IPS-18c (cell line): ENCODE data around the gene CEP104.
A peak's percentile ranks its signal among the peaks of the same experiment; 100 is the strongest.

Experiments
- H3K4me3 ChIP-seq: 2 replicates; pipeline ENCODE4 v1.7.0; 2013; ENCODE audit warnings: low read depth, mild to moderate bottlenecking, low read length, moderate library complexity; ENCODE audit not compliant: insufficient read depth
- H3K9me3 ChIP-seq: one replicate; pipeline ENCODE4 v1.6.1; 2013; ENCODE audit warnings: mild to moderate bottlenecking, low read length, moderate library complexity; ENCODE audit not compliant: control insufficient read depth, insufficient read depth

CEP104 gene

DNA sequence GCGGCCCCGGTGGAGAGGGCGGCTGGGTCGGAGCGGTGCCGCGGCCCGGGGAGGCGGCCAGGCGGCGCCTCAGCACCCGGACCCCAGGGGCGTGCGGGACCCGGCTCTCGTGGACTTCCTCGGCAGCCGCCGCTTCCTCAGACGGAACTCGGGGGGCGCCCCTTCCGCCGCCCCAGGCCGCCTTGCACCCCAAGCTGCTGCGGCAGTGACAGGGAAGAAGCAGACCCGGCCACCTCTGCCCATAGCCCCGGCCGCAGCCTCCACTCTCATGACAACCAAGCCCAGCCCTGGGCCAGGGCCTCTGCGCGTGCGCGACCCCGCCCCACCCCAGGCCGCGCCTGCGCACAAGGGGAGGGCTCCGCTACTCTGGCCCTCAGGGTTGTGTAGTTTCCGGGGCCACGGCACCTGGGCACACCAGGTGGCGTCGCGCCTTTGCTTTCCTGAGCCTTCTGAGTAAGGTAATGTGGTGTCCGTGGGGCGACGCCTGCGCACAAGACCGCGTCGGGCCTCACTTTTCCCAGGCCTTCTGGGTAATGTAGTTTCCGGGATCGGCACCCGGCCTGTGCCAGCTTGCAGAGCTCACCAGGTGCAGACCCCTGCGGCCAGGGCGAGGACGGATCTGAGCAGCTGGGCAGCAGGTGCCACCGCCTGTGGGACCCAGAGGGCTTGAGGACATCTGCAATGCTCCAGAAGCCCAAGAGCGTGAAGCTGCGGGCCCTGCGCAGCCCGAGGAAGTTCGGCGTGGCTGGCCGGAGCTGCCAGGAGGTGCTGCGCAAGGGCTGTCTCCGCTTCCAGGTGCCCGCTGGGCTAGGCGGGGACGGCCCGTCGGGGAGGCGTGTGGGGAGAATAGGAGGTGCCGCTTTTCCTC, at the start of gene CEP104, which contains the start of gene DFFB:
Gene CEP104, minus strand, starts transcription at position 289 of the 868 bp plus-strand sequence. CDS start 4,804 bp downstream, outside the sequence.
Gene DFFB, plus strand, starts transcription at position 554 of the 868 bp plus-strand sequence. Its CDS starts 128 bp downstream, at position 682.
- no peaks in the 10 kb centered on the region for H3K9me3 ChIP-seq
- peak within 1 kb of the TSS; percentile 90 for H3K4me3 ChIP-seq

DNA sequence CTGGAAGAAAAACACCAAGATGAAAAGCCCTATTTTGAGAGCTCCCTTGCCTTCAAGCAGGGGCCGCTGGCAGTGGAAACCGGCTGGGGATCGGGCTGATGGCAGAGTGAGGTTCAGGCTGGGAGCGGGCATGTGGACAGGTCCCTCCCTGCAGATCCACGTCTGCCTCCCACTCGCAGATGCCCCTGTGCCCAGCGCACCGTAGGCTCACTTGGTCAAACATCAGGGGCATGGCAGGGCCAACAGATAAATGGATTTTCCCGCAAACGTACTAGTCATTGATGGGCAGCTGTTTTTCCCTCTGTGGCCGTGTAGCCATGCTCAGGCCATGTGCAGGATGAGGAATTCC, 49.6 kb upstream of the CEP104 start:
- Histone ChIP-seq H3K9me3 (peaks cover 2% of the 10 kb centered on the region), H3K4me3 (no peak overlapping the region)

GRCh38 chr1:3905953-3906671, 49.1 kb upstream of the CEP104 start:
- H3K9me3 ChIP-seq, result peaks cover 4% of the 10 kb centered on the region
- H3K4me3 ChIP-seq, result no peak overlapping the region

- Histone ChIP-seq H3K4me3 (no peak overlapping the region), H3K9me3 (peaks cover 4% of the 10 kb centered on the region)
Measured at GRCh38 chr1:3905266-3905952, 48.4 kb upstream of the CEP104 start.

DNA sequence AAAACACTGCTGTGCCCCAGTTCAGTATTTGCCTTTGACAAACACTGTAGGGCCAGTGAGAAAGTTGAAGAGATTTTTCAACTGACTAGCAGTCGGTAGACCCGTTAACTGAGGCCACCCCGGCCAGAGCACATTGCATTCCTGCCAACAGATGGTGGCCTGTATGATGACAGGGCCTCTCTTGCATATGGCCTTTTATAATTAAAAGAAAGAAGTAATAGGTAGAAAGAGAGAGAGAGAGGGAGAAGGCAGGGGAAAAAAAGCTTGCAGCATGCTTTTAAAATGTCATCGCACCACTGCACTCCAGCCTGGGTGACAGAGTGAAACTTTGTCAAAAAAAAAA, 47.8 kb upstream of the CEP104 start:
- Histone ChIP-seq H3K4me3 (no peak overlapping the region), H3K9me3 (peaks cover 6% of the 10 kb centered on the region)

DNA sequence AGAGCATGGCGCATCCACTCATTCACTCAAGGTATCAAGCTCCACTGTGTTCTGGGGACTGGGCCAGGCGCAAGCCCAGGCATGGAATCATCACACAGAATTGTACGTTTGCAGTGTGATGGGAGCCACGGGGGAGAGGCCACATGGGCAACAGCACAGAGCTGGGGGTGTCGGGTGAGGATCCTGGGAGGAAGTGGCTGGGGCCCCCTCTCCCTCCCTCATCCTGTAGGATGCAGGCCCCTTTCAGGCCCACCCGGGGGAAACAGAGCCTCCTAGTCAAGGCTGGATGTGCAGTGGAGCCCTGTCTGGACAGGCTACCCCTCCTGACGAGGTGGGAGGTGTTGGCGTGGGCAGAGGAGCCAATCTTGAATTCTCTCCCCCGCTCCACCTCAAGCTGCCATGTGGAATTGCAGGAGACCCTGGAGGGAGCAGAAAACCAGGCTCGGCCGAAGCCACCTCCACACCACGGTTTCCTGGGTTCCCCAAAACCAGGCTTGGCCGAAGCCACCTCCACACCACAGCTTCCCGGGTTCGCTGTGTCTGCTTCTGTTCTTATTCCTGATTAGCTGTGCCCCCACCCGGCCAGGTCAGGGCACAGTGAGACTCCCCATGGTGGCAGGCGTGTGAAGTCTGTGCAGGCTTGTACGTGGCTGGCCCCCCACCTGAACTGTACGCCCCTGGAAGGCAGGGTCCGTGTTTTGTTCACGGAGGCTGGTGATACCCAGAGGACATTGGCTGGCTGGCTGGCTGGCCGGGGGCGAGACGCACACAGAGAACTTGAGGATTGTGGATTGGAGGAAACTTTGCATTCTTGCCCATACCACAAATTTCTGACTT, 47.2 kb upstream of the CEP104 start:
- peaks cover 6% of the 10 kb centered on the region for H3K9me3 ChIP-seq
- H3K4me3 ChIP-seq, result no peak overlapping the region

DNA sequence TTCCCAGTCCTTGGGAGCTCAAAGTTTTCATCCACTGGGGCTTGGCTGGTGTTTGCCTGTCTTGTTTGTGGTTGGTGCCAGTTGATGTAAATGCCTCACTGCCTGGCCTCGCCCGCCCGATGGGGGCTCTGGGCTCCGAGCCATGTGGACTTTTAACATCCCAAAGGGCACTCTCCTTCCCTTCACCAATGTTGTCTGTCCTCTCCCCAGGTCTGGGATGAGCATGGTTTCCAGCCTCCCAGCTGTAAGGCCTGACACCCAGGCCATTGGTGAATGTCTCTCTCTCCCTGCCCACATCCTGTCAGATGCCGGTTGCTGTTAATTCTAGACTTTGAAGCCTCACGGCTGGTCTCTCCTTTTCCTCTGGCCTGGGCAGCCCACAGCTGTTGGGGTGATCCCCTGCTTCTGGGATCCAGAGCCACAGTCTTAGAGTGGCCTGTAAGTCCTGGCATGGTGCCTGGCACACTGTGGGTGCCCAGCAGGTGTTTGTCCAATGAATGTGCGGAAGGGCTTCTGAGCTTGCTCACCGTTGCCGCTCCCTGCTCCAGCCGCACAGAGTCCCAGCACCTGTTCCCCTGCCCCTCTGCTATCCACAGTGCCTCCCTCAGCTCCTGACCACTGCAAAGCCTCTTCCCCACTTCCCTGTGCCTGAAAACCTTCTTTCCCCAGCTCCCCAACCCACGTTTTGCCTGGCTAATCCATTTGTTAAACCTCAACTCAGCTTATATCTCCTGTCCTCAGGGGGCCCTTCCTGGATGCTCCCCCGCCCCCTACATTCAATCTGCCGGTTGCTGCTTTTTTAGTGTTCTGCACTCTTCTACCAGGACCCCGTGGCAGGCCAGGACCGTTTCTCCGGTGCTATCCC, 46.4 kb upstream of the CEP104 start:
- Histone ChIP-seq H3K9me3 (peaks cover 6% of the 10 kb centered on the region), H3K4me3 (no peak overlapping the region)

DNA sequence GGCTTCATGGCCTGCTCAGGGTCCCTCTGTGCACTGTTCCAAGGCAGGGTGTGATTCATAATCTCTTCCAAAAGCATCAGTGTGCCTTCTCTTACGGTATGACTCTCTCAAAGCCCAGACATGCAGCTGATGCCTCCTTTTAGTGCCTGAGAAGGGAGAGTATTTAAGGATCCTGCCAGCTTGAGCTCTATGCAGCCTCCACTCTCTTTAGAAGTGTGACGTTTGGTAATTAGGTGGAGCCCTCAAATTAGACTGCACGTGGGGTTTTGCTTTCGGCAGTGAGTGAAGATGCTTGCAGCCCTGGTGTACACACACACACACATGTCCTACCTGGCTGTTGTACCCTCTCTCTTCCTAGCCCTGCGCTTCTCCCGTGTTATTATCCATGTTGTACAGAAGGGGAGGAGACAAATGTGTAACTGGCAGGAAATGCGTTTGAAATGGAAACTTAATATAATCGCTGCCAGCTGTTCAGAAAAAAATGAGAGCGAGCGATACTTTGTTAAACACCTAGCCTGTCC, 45.6 kb upstream of the CEP104 start:
- Histone ChIP-seq H3K4me3 (no peak overlapping the region), H3K9me3 (peaks cover 6% of the 10 kb centered on the region)

GRCh38 chr1:3902111-3902511, 45.1 kb upstream of the CEP104 start:
- Histone ChIP-seq H3K9me3 (peaks cover 4% of the 10 kb centered on the region), H3K4me3 (no peak overlapping the region)

- Histone ChIP-seq H3K4me3 (peak overlapping the region; percentile 99), H3K9me3 (peaks cover 4% of the 10 kb centered on the region)
Measured at GRCh38 chr1:3900969-3901529, 44.0 kb upstream of the CEP104 start.

GRCh38 chr1:3900150-3900968, 43.3 kb upstream of the CEP104 start, which contains the start of gene C1orf174:
TSS of gene C1orf174 (minus strand) at chr1:3900272. CDS start at chr1:3900186, 86 bp downstream.
- Histone ChIP-seq H3K9me3 (peaks cover 4% of the 10 kb centered on the region), H3K4me3 (peak within 1 kb of the TSS; percentile 99)

DNA sequence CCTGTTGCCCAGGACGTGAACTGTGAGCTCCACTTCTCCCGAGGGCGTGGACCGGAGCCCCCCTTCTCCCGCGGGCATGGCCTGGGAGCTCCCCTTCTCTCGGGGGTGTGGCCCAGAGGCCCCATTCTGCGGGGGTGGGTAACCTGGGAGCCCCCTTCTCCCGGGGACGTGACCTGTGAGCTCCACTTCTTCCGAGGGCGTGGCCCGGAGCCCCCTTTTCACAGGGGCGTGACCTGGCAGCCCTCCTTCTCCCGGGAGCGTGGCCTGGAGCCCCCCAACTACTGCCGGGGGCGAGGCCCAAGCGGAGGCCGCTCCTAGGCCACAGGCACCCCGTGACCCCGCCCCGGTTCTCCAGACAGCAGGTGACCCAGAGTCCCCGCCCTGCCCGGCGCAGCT, 42.7 kb upstream of the CEP104 start:
- peak overlapping the region; percentile 99 for H3K4me3 ChIP-seq
- peaks cover 4% of the 10 kb centered on the region for H3K9me3 ChIP-seq

DNA sequence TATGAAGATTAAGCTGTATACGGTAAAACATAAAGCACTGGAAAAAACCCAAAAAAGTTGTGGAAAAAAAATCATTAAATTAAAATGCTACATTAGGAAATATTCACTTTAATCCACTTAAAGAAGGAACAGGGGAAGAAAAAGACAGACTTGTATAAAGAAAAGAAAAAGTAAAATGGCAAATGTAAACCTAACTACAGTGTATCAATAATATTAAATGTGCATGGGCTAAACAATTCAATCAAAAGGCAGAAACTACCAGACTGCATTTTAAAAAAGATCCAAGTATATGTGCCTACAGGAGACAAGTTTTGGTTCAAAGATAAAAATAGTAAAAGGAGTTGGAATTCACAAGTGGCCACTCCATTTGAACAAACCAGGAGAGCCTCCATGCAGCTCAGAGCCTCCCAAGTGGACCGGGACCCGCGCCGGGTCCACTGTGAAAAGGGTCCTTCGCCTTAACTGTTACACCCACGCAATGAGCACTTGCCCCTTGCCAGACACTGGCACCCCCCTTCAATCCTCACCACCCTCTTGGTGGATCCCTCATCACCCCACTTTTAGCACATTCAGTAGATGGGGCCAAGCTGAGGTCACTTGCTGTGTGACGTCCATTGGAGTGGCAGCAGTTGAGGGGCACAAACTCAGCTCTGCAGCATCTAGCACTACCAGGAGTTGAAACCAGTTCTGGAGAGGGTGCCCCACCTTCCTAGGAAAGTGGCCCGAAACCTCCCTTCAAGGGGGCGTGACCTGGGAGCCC, 42.2 kb upstream of the CEP104 start:
- Histone ChIP-seq H3K4me3 (peak overlapping the region; percentile 99), H3K9me3 (peaks cover 4% of the 10 kb centered on the region)

DNA sequence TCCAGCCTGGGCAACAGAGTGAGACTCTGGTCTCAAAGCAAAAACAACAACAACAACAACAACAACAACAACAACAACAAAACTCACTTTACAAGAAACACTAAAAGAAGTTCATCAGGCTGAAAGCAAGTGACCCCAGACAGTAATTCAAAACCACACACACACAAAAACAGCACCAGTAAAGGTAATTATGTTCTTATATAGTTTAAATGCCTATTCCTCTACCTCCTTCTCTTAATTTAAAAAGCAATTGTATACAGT, 41.4 kb upstream of the CEP104 start:
- no peak overlapping the region for H3K4me3 ChIP-seq
- H3K9me3 ChIP-seq, result peaks cover 4% of the 10 kb centered on the region
